Stomach (tissue), 4 donors: ENCODE measurements around the gene TPI1.
"Not testable (repeated sequence)": the region's sequence is repeated elsewhere in the genome, so short reads cannot be mapped to it uniquely, and the experiment has no call there.

Experiments
- CTCF ChIP-seq, 7 experiments: fragments of 450-650 bp in 4 of 7; fragments of 200-600 bp in 3 of 7; sonication (generic) in 3 of 7; IDR thresholded peaks; one replicate each; pipeline ENCODE4 v1.5.1; 2016 to 2019; ENCODE audit warnings: antibody characterized with exemption in 7 of 7, control low read depth in 2 of 7, mild to moderate bottlenecking in 1 of 7
- EP300 ChIP-seq: sonication (generic); formaldehyde crosslinking; IDR thresholded peaks from one replicate; pipeline ENCODE4 v1.6.1; 2017; ENCODE audit warnings: antibody characterized with exemption
- POLR2A ChIP-seq, 4 donors: fragments of 450-650 bp; IDR thresholded peaks; one replicate each; pipeline ENCODE4 v1.6.1; 2016; ENCODE audit warnings: antibody characterized with exemption in 4 of 4, control low read depth in 2 of 4, mild to moderate bottlenecking in 1 of 4, moderate library complexity in 1 of 4
- POLR2AphosphoS5 ChIP-seq, 3 donors: sonication (generic); formaldehyde crosslinking; IDR thresholded peaks; one replicate each; pipeline ENCODE4 v1.6.1; 2016; ENCODE audit warnings: antibody characterized with exemption in 3 of 3

- TF ChIP-seq POLR2A (IDR thresholded peaks at IDR 0.05); EP300; CTCF (IDR thresholded peaks at IDR 0.05); POLR2AphosphoS5 (IDR thresholded peaks at IDR 0.05): not testable (repeated sequence)
These were observed 19.1 kb downstream of the TPI1 start for GRCh38 chr12:6886206-6886999.
